Activated T-helper 2 cell treated with anti-CD3 and anti-CD28 coated beads, Interferon-gamma antibody, Interleukin-2, Interleukin-4, amounts not matched to agents 10 μg/mL and 5 μg/mL and 100 μg/mL, durations not matched to agents 14 hours and 24 hours and 36 hours (primary cell): Measurements from ENCODE around the gene PMFBP1. TPM values are rescaled to one million over a fixed set of nuclear protein-coding genes. Genes with fewer than 3 reads are reported as not detected.

Source experiments
- DNase-seq: peaks from one replicate; pipeline ENCODE4 v3.0.0; 2021; ENCODE audit warnings: low spot score
- H3K27ac Mint-ChIP-seq: one replicate; pipeline ENCODE4 v1.8.0; 2021; ENCODE audit warnings: mixed read lengths
- H3K27me3 Mint-ChIP-seq: one replicate; pipeline ENCODE4 v1.8.0; 2021; ENCODE audit warnings: low read depth, mixed read lengths
- H3K36me3 Mint-ChIP-seq: one replicate; pipeline ENCODE4 v1.8.0; 2021; ENCODE audit warnings: low read depth, mixed read lengths
- H3K4me1 Mint-ChIP-seq: one replicate; pipeline ENCODE4 v1.8.0; 2021; ENCODE audit warnings: low read depth, mixed read lengths
- H3K4me3 Mint-ChIP-seq: one replicate; pipeline ENCODE4 v1.8.0; 2021; ENCODE audit warnings: low read depth, mild to moderate bottlenecking, moderate library complexity, mixed read lengths
- H3K9me3 Mint-ChIP-seq: one replicate; pipeline ENCODE4 v1.8.0; 2021; ENCODE audit warnings: mixed read lengths
- intact Hi-C: fragments of 100-400 bp; cut with micrococcal nuclease; formaldehyde crosslinking; loops from one replicate; pipeline ENCODE4 v1.15.1; 2023
- total RNA-seq: library from RNA; stranded (reverse); gene quantifications from 2 replicates; pipeline ENCODE4 v1.2.3, GENCODE V29; 2022

PMFBP1 gene
- total RNA-seq, 1 donor from 2014 or later = not detected

DNA sequence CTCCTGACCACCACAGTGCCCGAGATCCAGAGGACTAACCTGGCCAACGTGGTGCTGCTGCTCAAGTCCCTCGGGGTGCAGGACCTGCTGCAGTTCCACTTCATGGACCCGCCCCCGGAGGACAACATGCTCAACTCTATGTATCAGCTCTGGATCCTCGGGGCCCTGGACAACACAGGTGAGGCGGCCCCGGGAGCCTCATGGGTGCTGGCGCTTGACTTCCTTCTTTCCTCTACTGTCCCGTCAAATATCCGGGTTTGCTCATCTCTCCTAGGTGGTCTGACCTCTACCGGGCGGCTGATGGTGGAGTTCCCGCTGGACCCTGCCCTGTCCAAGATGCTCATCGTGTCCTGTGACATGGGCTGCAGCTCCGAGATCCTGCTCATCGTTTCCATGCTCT lies 64.6 kb downstream of the PMFBP1 start:
- H3K9me3 Mint-ChIP-seq = no peaks in the 10 kb centered on the region
- peaks cover 91% of the 10 kb centered on the region for H3K36me3 Mint-ChIP-seq
- H3K27ac Mint-ChIP-seq = no peak overlapping the region
- no peak overlapping the region for H3K4me3 Mint-ChIP-seq
- no peaks in the 10 kb centered on the region for H3K27me3 Mint-ChIP-seq
- no peak for DNase-seq
- no peaks in the 10 kb centered on the region for H3K4me1 Mint-ChIP-seq
- intact Hi-C loops = no loop called here

DNA sequence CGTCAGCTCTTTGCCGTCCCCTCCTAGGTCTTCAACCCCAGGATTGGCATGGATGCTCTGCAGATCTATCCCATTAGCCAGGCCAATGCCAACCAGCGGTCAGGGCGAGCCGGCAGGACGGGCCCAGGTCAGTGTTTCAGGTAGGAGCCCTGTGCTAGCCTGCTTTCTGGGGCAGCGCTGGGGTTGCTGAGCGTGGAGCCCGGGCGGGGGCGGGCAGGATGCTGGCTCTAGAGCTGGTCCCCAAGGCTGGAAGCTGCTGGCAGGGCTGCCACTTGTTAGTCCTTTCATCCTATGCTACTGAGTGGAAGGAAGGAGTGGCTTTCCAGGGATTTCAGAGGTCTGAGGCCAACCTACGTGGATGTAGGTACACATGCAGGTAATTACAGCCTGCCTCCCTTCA lies 66.0 kb downstream of the PMFBP1 start:
- no peak overlapping the region for H3K4me3 Mint-ChIP-seq
- no peaks in the 10 kb centered on the region for H3K27me3 Mint-ChIP-seq
- no peaks in the 10 kb centered on the region for H3K4me1 Mint-ChIP-seq
- no peak for DNase-seq
- intact Hi-C loops = no loop called here
- H3K36me3 Mint-ChIP-seq = peaks cover 91% of the 10 kb centered on the region
- H3K27ac Mint-ChIP-seq = no peak overlapping the region
- H3K9me3 Mint-ChIP-seq = no peaks in the 10 kb centered on the region

DNA sequence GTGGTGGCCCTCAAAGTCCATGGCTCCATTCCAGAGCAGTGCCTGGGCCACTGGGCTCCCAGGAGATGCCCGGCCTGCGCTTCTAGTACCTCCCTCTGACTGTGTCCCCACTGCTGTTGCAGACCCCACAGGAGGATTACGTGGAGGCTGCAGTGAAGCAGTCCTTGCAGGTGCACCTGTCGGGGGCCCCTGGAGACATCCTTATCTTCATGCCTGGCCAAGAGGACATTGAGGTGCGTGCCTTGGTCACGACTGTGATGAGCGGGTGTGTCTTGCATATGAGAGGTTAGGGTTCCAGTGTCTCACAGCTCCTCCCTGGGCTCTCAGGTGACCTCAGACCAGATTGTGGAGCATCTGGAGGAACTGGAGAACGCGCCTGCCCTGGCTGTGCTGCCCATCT lies 67.0 kb downstream of the PMFBP1 start:
- no peaks in the 10 kb centered on the region for H3K4me1 Mint-ChIP-seq
- intact Hi-C loops = no loop called here
- H3K9me3 Mint-ChIP-seq = no peaks in the 10 kb centered on the region
- no peaks in the 10 kb centered on the region for H3K27me3 Mint-ChIP-seq
- DNase-seq = no peak
- H3K27ac Mint-ChIP-seq = no peak overlapping the region
- H3K4me3 Mint-ChIP-seq = no peak overlapping the region
- H3K36me3 Mint-ChIP-seq = peaks cover 90% of the 10 kb centered on the region

DNA sequence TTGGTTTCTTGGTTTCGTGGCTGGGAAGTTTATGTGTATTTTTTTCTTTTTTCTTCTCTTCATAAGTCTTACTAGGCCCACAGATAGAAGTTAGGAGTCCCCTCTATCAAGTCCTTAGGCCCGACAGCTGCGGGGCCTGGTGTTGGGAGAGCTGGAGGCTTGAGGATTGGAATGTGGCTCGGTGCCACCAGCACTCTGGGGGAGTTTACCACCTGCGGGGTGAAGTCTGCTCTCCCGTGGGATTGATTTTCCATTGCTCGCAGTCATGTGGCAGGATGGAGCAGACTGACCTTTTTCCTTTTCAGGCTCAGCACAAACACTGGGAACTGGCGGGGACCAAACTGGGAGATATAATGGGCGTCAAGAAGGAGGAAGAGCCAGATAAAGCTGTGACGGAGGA lies 70.8 kb downstream of the PMFBP1 start:
- Mint-ChIP-seq H3K4me1 (peaks cover 1% of the 10 kb centered on the region), H3K36me3 (peaks cover 97% of the 10 kb centered on the region), H3K4me3 (no peak overlapping the region), H3K27ac (no peak overlapping the region), H3K9me3 (no peaks in the 10 kb centered on the region), H3K27me3 (no peaks in the 10 kb centered on the region)
- intact Hi-C loops = no loop called here
- DNase-seq = no peak

DNA sequence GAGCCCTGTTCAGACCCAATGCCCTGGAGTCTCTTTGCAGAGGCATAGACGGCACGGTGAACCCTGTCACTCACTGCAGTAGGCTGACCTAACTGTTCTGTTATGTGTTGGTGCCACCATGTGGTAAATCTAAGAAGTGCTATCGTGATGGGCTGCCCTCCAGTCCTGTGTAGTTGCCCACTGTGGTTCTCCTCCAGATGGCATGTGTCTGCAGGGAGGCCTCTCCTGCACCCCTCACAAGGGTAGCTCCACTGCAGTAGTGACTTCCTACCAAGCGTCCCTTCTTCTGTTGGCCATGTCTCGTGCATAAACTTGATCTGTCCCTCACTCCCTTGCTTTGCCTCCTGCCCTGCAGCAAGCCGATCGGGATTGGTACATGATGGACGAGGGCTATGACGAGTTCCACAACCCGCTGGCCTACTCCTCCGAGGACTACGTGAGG lies 72.6 kb downstream of the PMFBP1 start:
- Mint-ChIP-seq H3K4me1 (peaks cover 15% of the 10 kb centered on the region), H3K27ac (no peak overlapping the region), H3K36me3 (peaks cover 85% of the 10 kb centered on the region), H3K9me3 (no peaks in the 10 kb centered on the region), H3K4me3 (no peak overlapping the region), H3K27me3 (no peaks in the 10 kb centered on the region)
- DNase-seq = peak; percentile 43
- intact Hi-C loops = loop anchor here (1.0 to 10.0 kb wide), 3 partner anchors 33 to 375 kb away; partner anchors contain the start of genes IST1 and PHLPP2

DNA sequence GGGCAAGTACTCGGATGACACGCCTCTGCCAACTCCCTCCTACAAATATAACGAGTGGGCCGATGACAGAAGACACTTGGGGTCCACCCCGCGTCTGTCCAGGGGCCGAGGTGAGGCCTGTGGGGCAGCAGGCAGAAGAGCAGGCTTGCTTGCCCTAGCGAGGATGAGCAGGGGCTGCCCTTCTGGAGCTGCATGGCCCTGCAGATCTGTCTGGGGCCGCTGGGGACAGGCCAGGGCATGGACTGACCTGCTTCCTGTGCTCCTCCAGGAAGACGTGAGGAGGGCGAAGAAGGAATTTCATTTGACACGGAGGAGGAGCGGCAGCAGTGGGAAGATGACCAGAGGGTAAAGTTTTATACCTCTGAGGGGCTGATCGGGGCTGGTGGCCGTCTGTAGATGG lies 73.0 kb downstream of the PMFBP1 start:
- H3K9me3 Mint-ChIP-seq = no peaks in the 10 kb centered on the region
- H3K4me1 Mint-ChIP-seq = peaks cover 15% of the 10 kb centered on the region
- H3K36me3 Mint-ChIP-seq = peaks cover 81% of the 10 kb centered on the region
- H3K27me3 Mint-ChIP-seq = no peaks in the 10 kb centered on the region
- DNase-seq = no peak
- intact Hi-C loops = loop anchor here (1.0 to 10.0 kb wide), 3 partner anchors 33 to 374 kb away; partner anchors contain the start of genes IST1 and PHLPP2
- H3K27ac Mint-ChIP-seq = no peak overlapping the region
- H3K4me3 Mint-ChIP-seq = no peak overlapping the region

DNA sequence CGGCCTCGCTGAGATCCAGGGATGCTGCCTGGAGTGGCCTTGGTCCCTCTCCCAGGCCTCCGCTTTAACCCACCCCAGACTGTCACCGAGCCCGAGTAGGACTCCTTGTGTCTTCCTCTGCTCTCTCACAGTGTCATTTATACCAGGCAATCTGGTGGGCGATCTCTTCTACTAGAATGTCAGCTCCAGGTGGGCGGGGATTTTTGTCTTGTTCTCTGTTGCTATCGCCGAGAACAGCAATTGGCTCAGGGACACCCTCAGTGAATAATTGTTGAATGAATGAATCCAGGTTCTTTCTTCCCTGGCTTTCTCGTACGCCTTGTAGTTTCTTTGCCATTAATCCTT lies 77.7 kb downstream of the PMFBP1 start:
- Mint-ChIP-seq H3K36me3 (peaks cover 60% of the 10 kb centered on the region), H3K27me3 (no peaks in the 10 kb centered on the region), H3K9me3 (no peaks in the 10 kb centered on the region), H3K4me1 (peaks cover 36% of the 10 kb centered on the region), H3K4me3 (peak overlapping the region; percentile 98), H3K27ac (peak overlapping the region; percentile 99)
- intact Hi-C loops = loop anchor here (5.0 to 10.0 kb wide), 3 partner anchors 199 to 807 kb away; partner anchors contain the start of genes CMTR2, IST1 and PHLPP2
- DNase-seq = peak; percentile 20

DNA sequence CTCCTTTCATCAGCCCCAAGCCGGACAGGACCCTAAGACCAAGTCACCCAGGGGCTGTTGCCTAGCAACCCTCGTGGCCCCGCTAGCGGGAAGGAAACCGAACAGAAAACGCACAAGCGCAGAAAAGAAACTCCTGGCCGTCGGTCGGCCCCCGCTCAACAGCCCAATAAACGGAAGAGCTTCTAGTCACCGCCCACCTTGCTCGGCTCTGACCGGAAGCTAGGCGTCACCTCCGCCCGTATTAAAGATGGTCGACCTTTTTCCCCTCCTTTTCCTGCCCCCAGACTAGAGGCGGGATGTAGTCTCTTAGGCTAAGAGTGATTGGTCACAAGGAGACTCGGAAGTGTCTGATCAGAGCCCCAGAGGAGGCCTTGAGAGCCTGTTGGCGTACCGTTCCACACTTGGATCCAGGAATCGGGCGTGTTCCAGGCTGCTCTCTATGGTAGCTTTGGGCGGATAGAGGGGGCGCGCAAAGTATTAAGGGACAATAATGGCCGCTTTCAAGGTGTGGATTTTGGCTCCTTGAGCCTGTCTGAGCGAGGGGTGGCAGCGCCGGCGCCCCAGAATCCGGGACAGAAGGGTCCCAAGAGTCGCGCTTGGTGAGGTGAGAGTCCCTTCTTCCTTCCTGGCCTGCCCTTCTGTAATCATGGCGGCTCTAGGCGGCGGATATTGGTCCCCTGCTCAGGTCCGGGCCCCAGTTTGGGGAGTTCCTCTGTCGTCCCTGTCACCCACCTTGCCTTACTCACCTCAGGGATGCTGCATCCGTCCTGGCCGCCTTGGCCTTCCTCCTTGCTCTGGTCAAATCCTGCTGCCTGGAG lies 78.3 kb downstream of the PMFBP1 start, which contains the start of the genes DHX38 and TXNL4B:
TSS of gene DHX38 (plus strand) at position 400 of the 818 bp plus-strand sequence. CDS start 2,311 bp downstream, outside the sequence.
TSS of gene TXNL4B (minus strand) at position 173 of the 818 bp plus-strand sequence. CDS start 2,871 bp downstream, outside the sequence.
- no peaks in the 10 kb centered on the region for H3K9me3 Mint-ChIP-seq
- intact Hi-C loops = loop anchor here (1.0 to 10.0 kb wide), 7 partner anchors 27 to 806 kb away; partner anchors contain the start of genes CMTR2, DHODH, IST1 and PHLPP2
- DNase-seq = peak; percentile 92

DNA sequence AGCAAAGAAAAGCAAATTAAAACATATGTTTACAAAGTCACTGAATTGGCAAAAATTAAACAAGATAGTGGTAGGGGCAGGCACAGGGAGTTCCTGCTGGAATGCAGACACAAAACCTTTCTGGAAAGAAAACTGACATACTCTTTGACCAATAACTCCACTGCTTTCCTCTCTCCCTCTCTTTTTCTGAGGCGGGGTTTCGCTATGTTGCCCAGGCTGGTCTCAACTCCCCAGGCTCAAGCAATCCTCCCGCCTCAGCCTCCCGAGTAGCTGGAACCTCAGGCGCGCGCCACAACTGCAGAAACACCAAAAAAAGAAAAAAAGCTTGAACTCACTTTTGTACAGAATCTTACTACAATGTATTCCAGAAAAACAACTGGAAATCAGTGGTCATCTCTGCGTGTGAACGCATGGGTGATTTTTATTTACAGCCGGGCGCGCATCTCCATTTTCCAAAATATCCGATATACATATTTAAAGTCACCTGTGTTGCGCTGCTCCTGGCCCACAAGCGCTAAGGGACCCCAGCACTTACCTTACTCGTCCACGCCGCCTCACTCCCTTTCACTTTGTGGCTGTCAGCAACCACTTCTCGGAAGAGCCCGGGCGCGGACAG lies 79.0 kb downstream of the PMFBP1 start:
- H3K4me3 Mint-ChIP-seq = peak overlapping the region; percentile 98
- peaks cover 35% of the 10 kb centered on the region for H3K4me1 Mint-ChIP-seq
- no peaks in the 10 kb centered on the region for H3K27me3 Mint-ChIP-seq
- no peaks in the 10 kb centered on the region for H3K9me3 Mint-ChIP-seq
- peaks cover 58% of the 10 kb centered on the region for H3K36me3 Mint-ChIP-seq
- intact Hi-C loops = loop anchor here (1.0 to 10.0 kb wide), 7 partner anchors 26 to 806 kb away; partner anchors contain the start of genes CMTR2, DHODH, IST1 and PHLPP2
- no peak for DNase-seq
- H3K27ac Mint-ChIP-seq = peak overlapping the region; percentile 99

More for the DNA sequence above, 78.3 kb downstream of the PMFBP1 start, which contains the start of the genes DHX38 and TXNL4B:
- peak within 1 kb of the TSS; percentile 98 for H3K4me3 Mint-ChIP-seq
- peaks cover 36% of the 10 kb centered on the region for H3K4me1 Mint-ChIP-seq
- H3K27ac Mint-ChIP-seq = peak within 1 kb of the TSS; percentile 99
- H3K27me3 Mint-ChIP-seq = no peaks in the 10 kb centered on the region
- peaks cover 60% of the 10 kb centered on the region for H3K36me3 Mint-ChIP-seq

DNA sequence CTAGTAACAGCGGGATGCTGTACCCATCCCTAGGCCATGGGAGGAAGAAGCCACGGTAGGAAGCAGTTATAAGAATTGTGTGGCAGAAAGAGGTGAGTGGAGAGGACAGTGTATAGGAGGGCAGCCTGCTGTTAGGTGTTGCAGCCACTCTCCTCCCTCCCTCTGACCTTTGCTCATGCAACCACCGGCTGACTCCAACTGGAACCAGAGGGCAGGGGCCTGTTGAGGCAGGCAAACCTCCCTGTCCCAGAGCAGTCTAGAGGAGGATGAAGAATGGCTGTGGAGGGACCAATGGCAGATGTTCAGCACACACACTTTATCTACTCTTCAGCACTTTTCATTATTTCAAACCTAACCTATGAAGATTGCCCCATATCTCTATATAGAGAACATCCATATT lies 80.7 kb downstream of the PMFBP1 start:
- Mint-ChIP-seq H3K4me3 (peak overlapping the region; percentile 62), H3K9me3 (no peaks in the 10 kb centered on the region), H3K27me3 (no peaks in the 10 kb centered on the region), H3K4me1 (peaks cover 35% of the 10 kb centered on the region), H3K27ac (no peak overlapping the region), H3K36me3 (peaks cover 52% of the 10 kb centered on the region)
- intact Hi-C loops = loop anchor here (5.0 to 10.0 kb wide), 3 partner anchors 196 to 804 kb away; partner anchors contain the start of genes CMTR2, IST1 and PHLPP2
- no peak for DNase-seq

DNA sequence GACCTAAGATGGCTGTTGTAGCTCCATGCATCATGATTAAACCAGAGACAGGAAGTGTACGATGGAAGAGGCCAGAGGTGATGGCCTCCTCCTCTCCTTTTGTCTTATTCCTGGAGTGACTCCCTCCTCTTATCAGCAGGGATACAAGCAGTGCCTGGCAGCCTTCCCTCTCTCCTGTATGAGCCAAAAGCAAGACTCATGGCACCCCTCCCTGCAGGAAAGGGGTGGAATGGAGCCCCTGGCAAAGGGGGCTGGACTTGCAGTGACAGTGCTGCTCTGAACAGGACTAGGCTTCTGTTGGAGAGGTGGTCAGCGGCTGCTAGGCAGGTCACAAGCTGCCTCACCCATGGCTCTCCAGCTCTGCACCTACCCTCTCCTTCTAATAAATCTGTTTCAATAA lies 87.0 kb downstream of the PMFBP1 start:
- no peak for DNase-seq
- Mint-ChIP-seq H3K4me1 (peaks cover 1% of the 10 kb centered on the region), H3K9me3 (peaks cover 16% of the 10 kb centered on the region), H3K4me3 (no peak overlapping the region), H3K27ac (no peak overlapping the region), H3K36me3 (peaks cover 54% of the 10 kb centered on the region), H3K27me3 (no peaks in the 10 kb centered on the region)
- intact Hi-C loops = no loop called here

DNA sequence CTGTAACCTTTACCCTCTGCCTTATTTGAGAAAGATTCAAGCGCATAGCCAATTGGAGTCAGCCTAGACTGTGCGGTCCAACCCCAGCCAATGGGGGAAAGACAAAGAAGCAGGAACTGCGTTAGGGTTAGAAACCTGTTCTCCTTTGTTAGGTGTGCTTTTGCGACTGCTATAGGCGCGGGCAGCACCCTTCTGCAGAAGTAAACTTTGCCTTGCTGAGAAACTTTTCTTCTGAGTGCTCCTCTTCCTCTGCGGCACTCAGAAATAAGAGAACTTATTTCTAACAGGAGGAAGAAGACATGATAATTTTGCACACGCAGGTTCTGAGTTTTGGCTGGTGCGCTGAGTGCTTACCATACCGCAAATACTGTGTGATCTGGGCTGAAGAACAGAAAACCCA lies 87.5 kb downstream of the PMFBP1 start:
- Mint-ChIP-seq H3K27me3 (no peaks in the 10 kb centered on the region), H3K9me3 (peaks cover 16% of the 10 kb centered on the region), H3K27ac (no peak overlapping the region), H3K4me3 (no peak overlapping the region), H3K36me3 (peaks cover 48% of the 10 kb centered on the region), H3K4me1 (peaks cover 1% of the 10 kb centered on the region)
- intact Hi-C loops = no loop called here
- DNase-seq = no peak
